SU-DHL-6 (cell line): ENCODE data around the gene VASP.

Experiments
- CTCF ChIP-seq: fragments of 200-600 bp; sonication (generic); IDR thresholded peaks from one replicate; pipeline ENCODE4 v1.5.1; 2017; ENCODE audit warnings: antibody characterized with exemption, mild to moderate bottlenecking, low read length, moderate library complexity; ENCODE audit not compliant: insufficient read depth, poor library complexity, severe bottlenecking
- EZH2phosphoT487 ChIP-seq: fragments of 200-600 bp; sonication (generic), shearing (Covaris generic); conservative IDR thresholded peaks from 2 replicates; pipeline ENCODE4 v1.6.1; 2018; ENCODE audit warnings: mild to moderate bottlenecking, antibody characterized with exemption, low read length, moderate library complexity, mixed read lengths

- TF ChIP-seq CTCF (no peak), EZH2phosphoT487 (no peak)
Measured at GRCh38 chr19:45553464-45553863, 46.2 kb downstream of the VASP start.
